Suprapubic skin (tissue), 4 donors: ENCODE results near the gene OR51B6. TPM values are rescaled to one million over a fixed set of nuclear protein-coding genes. Genes with fewer than 3 reads are reported as not detected.
"Not testable (repeated sequence)": the region's sequence is repeated elsewhere in the genome, so short reads cannot be mapped to it uniquely, and the experiment has no call there.

ENCODE experiments used
- DNase-seq, 2 donors: peaks; one replicate each; pipeline ENCODE4 v3.0.0-alpha.2; 2019; ENCODE audit warnings: low spot score in 2 of 2
- H3K27ac ChIP-seq: fragments of 200-600 bp; sonication (generic); one replicate; pipeline ENCODE4 v1.5.1; 2019
- H3K27me3 ChIP-seq: fragments of 200-600 bp; sonication (generic); one replicate; pipeline ENCODE4 v1.5.1; 2019
- H3K36me3 ChIP-seq: fragments of 200-600 bp; sonication (generic); one replicate; pipeline ENCODE4 v1.5.1; 2019
- H3K4me1 ChIP-seq: fragments of 200-600 bp; sonication (generic); one replicate; pipeline ENCODE4 v1.5.1; 2019
- H3K4me3 ChIP-seq: fragments of 200-600 bp; sonication (generic); one replicate; pipeline ENCODE4 v1.5.1; 2019; ENCODE audit warnings: mild to moderate bottlenecking
- H3K9me3 ChIP-seq: fragments of 200-600 bp; sonication (generic); one replicate; pipeline ENCODE4 v1.5.1; 2019
- EP300 ChIP-seq: sonication (generic); formaldehyde crosslinking; IDR thresholded peaks from one replicate; pipeline ENCODE4 v1.6.1; 2017; ENCODE audit warnings: antibody characterized with exemption
- POLR2A ChIP-seq, 2 donors: fragments of 450-650 bp; IDR thresholded peaks; one replicate each; pipeline ENCODE4 v1.6.1; 2017; ENCODE audit warnings: antibody characterized with exemption in 2 of 2, mild to moderate bottlenecking in 2 of 2, moderate library complexity in 2 of 2
- POLR2AphosphoS5 ChIP-seq, 3 donors: sonication (generic); formaldehyde crosslinking; IDR thresholded peaks; one replicate each; pipeline ENCODE4 v1.6.1; 2017; ENCODE audit warnings: antibody characterized with exemption in 3 of 3
- WGBS: methylation state at CpG from one replicate; pipeline ENCODE4 v1.1.5; 2018; 5-methylcytosine and 5-hydroxymethylcytosine counted together
- total RNA-seq, 4 donors: library from RNA; depleted of rRNA; stranded (reverse); fragments of >200 nt; gene quantifications; one replicate each; pipeline ENCODE4 v1.1.0, GENCODE V29; 2016
- TF ChIP-seq, protein P1 (sequence below), 2 donors: fragments of 200-600 bp in 1 of 2; fragments of 450-650 bp in 1 of 2; sonication (generic) in 1 of 2; IDR thresholded peaks; one replicate each; pipeline ENCODE4 v1.5.1; 2016 to 2019; ENCODE audit warnings: antibody characterized with exemption in 2 of 2, mild to moderate bottlenecking in 1 of 2, moderate library complexity in 1 of 2

The OR51B6 gene
- total RNA-seq, 4 donors from 2014 or later: not detected

DNA sequence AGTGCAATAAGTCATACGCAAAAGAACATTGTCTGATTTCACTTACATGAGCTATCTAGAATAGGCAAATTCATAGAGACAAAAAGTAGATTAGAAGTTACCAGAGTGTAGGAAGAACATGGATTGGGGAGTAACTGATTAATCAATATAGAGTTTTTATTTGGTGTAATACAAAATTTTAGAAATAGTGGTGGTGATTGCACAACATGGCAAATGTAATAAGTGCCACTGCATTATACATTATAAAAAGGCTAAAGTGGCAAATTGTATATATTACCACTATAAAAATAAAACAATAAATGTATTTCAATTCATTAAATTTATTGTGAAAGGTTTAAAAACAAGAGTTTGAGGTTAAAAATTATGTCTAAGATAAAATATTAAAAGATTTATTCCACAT, 40.9 kb upstream of the OR51B6 start:
- DNase-seq: no peak
- Histone ChIP-seq H3K27me3 (no peaks in the 10 kb centered on the region), H3K27ac (no peak overlapping the region), H3K4me3 (no peak overlapping the region), H3K36me3 (no peaks in the 10 kb centered on the region), H3K9me3 (no peaks in the 10 kb centered on the region), H3K4me1 (no peaks in the 10 kb centered on the region)
- no peak for TF ChIP-seq POLR2A (IDR thresholded peaks at IDR 0.05)
- no peak for TF ChIP-seq EP300
- no peak for TF ChIP-seq POLR2AphosphoS5 (IDR thresholded peaks at IDR 0.05)
- TF ChIP-seq, protein P1, sequence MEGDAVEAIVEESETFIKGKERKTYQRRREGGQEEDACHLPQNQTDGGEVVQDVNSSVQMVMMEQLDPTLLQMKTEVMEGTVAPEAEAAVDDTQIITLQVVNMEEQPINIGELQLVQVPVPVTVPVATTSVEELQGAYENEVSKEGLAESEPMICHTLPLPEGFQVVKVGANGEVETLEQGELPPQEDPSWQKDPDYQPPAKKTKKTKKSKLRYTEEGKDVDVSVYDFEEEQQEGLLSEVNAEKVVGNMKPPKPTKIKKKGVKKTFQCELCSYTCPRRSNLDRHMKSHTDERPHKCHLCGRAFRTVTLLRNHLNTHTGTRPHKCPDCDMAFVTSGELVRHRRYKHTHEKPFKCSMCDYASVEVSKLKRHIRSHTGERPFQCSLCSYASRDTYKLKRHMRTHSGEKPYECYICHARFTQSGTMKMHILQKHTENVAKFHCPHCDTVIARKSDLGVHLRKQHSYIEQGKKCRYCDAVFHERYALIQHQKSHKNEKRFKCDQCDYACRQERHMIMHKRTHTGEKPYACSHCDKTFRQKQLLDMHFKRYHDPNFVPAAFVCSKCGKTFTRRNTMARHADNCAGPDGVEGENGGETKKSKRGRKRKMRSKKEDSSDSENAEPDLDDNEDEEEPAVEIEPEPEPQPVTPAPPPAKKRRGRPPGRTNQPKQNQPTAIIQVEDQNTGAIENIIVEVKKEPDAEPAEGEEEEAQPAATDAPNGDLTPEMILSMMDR (IDR thresholded peaks at IDR 0.05): no peak
- 97% methylated on average over 1 of the region's 1 CpG for WGBS

DNA sequence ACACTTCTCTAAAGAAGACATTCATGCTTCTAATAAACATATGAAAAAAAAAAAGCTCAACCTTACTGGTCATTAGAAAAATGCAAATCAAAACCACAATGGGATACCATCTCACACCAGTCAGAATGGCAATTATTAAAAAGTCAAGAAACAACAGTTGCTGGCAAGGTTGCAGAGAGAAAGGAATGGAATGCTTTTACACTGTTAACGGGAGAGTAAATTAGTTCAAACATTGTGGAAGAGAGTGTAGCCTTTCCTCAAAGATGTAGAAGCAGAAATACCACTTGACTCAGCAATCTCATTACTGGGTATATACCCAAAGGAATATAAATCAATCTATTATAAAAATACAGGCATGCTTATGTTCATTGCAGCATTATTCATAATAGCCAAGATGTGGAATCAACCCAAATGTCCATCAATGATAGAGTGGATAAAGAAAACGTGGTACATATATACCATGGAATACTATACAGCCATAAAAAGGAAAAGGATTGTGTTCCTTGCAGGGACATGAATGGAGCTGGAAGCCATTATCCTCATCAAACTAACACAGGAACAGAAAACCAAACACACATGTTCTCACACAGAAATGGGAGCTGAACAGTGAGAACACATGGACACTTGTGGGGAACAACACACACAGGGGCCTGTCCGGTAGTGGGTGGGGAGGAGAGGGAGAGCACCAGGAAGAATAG, 37.8 kb upstream of the OR51B6 start:
- not testable (repeated sequence) for H3K27me3 ChIP-seq, H3K4me1 ChIP-seq, DNase-seq, H3K4me3 ChIP-seq, H3K36me3 ChIP-seq, H3K27ac ChIP-seq, H3K9me3 ChIP-seq
- 83% methylated on average over 3 of the region's 3 CpGs for WGBS

DNA sequence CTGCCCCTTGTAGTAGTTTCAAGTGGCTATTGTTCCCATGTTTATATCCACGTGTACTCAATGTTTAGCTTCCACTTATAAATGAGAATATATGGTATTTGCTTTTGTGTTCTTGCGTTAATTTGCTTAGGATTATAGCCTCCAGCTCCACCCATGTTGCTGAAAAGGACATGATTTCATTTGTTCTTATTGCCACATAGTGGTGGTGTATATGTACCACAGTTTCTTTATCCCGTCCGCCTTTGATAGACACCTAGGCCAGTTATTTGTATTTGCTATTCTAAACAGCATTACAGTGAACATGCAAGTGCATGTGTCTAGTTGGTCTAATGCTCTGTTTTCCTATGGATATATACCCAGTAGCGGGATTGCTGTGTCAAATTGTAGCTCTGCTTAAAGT, 34.0 kb upstream of the OR51B6 start:
- TF ChIP-seq POLR2AphosphoS5 (IDR thresholded peaks at IDR 0.05) (no peak), POLR2A (IDR thresholded peaks at IDR 0.05) (no peak)
- no peaks in the 10 kb centered on the region for H3K9me3 ChIP-seq
- H3K27me3 ChIP-seq: no peaks in the 10 kb centered on the region
- H3K4me3 ChIP-seq: no peak overlapping the region
- H3K27ac ChIP-seq: no peak overlapping the region
- H3K4me1 ChIP-seq: no peaks in the 10 kb centered on the region
- DNase-seq: no peak
- 81% methylated on average over 5 of the region's 5 CpGs for WGBS
- no peaks in the 10 kb centered on the region for H3K36me3 ChIP-seq

DNA sequence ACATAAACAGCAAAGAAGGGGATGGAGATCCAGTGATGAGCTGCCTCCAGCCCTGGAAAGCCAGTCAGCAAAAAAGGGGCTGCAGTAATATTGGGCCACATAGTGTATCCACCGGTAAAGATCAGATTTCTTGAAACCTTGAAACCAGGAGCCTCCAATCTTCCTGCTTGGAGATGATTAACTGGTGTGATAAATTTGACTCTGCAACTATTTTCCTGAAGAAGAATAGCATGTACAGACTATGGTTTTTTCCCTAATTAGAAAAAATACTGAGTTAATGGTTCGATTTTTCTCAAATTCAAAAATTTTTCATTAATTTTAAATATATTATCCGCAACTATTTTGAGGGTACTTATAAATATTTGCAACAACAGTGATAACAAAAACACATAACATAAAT, 27.1 kb upstream of the OR51B6 start, which contains the start of gene OR51B2:
TSS of gene OR51B2 (minus strand) at position 101 of the 400 bp plus-strand sequence. CDS start at position 101, 0 bp downstream.
- TF ChIP-seq POLR2A (IDR thresholded peaks at IDR 0.05): no peak
- TF ChIP-seq, protein P1 (IDR thresholded peaks at IDR 0.05): no peak
- no peak for TF ChIP-seq POLR2AphosphoS5 (IDR thresholded peaks at IDR 0.05)
- TF ChIP-seq EP300: no peak
- DNase-seq: no peak
- Histone ChIP-seq H3K4me3 (no peak within 1 kb of the TSS), H3K4me1 (no peaks in the 10 kb centered on the region), H3K27me3 (no peaks in the 10 kb centered on the region), H3K27ac (no peak within 1 kb of the TSS), H3K9me3 (no peaks in the 10 kb centered on the region), H3K36me3 (no peaks in the 10 kb centered on the region)
- WGBS: 72% methylated on average over 3 of the region's 3 CpGs

DNA sequence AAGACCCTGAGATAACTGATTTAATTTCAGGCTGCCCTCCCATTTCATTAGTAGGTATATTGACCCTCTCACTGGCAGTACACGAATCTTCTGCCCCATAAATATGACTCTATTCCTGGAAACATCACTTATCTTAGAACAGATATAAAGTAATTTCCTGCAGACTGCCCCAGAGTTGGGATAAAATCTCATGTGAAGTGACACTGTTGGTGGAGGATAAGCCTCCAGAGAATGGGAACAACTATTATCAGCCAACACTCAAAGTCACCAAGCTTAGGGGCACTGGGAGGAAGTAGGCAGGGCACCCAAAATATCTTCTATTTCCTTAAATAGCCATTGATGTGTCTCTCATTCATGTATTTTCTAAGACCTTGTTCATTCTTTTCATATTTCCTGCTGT, 16.1 kb upstream of the OR51B6 start:
- H3K9me3 ChIP-seq: no peaks in the 10 kb centered on the region
- 30% methylated on average over 1 of the region's 1 CpG for WGBS
- H3K27me3 ChIP-seq: no peaks in the 10 kb centered on the region
- H3K4me3 ChIP-seq: no peak overlapping the region
- no peaks in the 10 kb centered on the region for H3K36me3 ChIP-seq
- no peak for TF ChIP-seq EP300
- TF ChIP-seq, protein P1 (IDR thresholded peaks at IDR 0.05): no peak
- no peak for TF ChIP-seq POLR2AphosphoS5 (IDR thresholded peaks at IDR 0.05)
- H3K27ac ChIP-seq: no peak overlapping the region
- no peak for DNase-seq
- H3K4me1 ChIP-seq: no peaks in the 10 kb centered on the region

DNA sequence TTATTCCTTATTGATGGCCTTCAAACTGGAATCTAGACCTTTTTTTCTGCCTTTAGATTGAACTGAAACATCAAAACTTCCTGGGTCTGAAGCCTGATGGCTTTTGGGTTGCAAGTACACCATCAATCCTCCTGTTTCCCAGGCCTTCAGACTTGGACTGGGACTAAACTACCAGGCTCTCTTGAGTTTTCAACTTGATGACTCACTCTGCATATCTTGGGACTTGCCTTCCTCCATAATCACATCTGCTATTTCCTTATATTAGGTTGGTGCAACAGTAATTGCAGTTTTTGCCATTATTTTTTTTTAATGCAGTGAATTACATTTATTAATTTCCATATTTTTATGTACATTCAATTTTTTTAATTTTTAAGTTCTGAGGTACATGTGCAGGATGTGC, 15.0 kb upstream of the OR51B6 start:
- no peak for DNase-seq
- Histone ChIP-seq H3K4me3 (no peak overlapping the region), H3K4me1 (no peaks in the 10 kb centered on the region), H3K36me3 (no peaks in the 10 kb centered on the region), H3K27ac (no peak overlapping the region), H3K9me3 (no peaks in the 10 kb centered on the region), H3K27me3 (no peaks in the 10 kb centered on the region)
- TF ChIP-seq POLR2A (IDR thresholded peaks at IDR 0.05) (no peak), POLR2AphosphoS5 (IDR thresholded peaks at IDR 0.05) (no peak), EP300 (no peak)
- TF ChIP-seq, protein P1 (IDR thresholded peaks at IDR 0.05): no peak

DNA sequence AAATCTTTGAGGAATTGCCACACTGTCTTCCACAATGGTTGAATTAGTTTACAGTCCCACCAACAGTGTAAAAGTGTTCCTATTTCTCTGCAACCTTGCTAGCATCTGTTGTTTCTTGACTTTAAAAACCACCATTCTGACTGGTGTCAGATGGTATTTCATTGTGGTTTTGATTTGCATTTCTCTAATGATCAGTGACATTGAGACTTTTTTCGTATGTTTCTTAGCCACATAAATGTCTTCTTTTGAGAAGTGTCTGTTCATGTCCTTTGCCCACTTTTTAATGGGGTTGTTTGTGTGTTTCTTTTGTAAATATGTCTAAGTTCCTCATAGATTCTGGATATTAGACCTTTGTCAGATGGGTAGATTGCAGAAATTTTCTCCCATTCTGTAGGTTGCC, 14.1 kb upstream of the OR51B6 start:
- H3K4me3 ChIP-seq, DNase-seq, H3K9me3 ChIP-seq, H3K36me3 ChIP-seq, H3K4me1 ChIP-seq, H3K27me3 ChIP-seq, H3K27ac ChIP-seq: not testable (repeated sequence)
- 58% methylated on average over 1 of the region's 1 CpG for WGBS
